HepG2 (cell line): Measurements from ENCODE around the gene CACNA2D1. TPM values are rescaled to one million over a fixed set of nuclear protein-coding genes. Genes with fewer than 3 reads are reported as not detected.

ENCODE experiments used
- ATAC-seq: fragments of 200-7000 bp; cut with Tn5 transposase; 3 replicates; pipeline ENCODE4 v1.9.1; 2020; ENCODE audit warnings: mild to moderate bottlenecking, moderate library complexity
- BruUV-seq: library from RNA; stranded (reverse); fragments of 400-500 nt; replicated peaks from 2 replicates; lab custom pipeline; 2021; lab: Mats Ljungman, UMichigan
- CTCF ChIA-PET: fragments of 300-600 bp; formaldehyde crosslinking; extraction: SDS; loops from one replicate; lab custom pipeline; 2021; ENCODE audit warnings: low total read pairs, inconsistent platforms, low intra/inter-chr PET ratio; lab: Yijun Ruan, JAX
- POLR2A ChIA-PET: fragments of 350-600 bp; sonication (Branson Sonifier 250); formaldehyde crosslinking; loops from one replicate; lab custom pipeline; 2020; ENCODE audit warnings: antibody characterized with exemption, inconsistent platforms; lab: Yijun Ruan, JAX
- DNase-seq: peaks from one replicate; pipeline ENCODE4 v3.0.0-alpha.2; 2015; ENCODE audit warnings: low spot score
- FAIRE-seq: peaks from 3 replicates; lab custom pipeline; 2011; peaks lifted over from hg19 to GRCh38; lab: Jason Lieb, UNC
- H2AFZ ChIP-seq: one replicate; pipeline ENCODE4 v1.6.1; 2011; ENCODE audit warnings: low read length, inconsistent platforms
- H3K27ac ChIP-seq: fragments of 300-600 bp; 3 replicates; pipeline ENCODE4 v1.8.0; 2011; ENCODE audit warnings: mixed run types, mild to moderate bottlenecking, mixed read lengths, low read length, inconsistent platforms; ENCODE audit not compliant: insufficient read depth; ENCODE audit errors: extremely low read length
- H3K27me3 ChIP-seq, 2 experiments: fragments of 200-600 bp in 1 of 2; 2 replicates in 1 of 2; 3 replicates in 1 of 2; pipeline versions ENCODE4 v1.6.0 to v1.8.0; 2011; ENCODE audit warnings: low read length in 2 of 2, mild to moderate bottlenecking in 2 of 2, moderate library complexity in 2 of 2, inconsistent platforms in 1 of 2; ENCODE audit not compliant: insufficient read depth in 2 of 2, control insufficient read depth in 1 of 2
- H3K36me3 ChIP-seq, 2 experiments: fragments of 200-600 bp in 1 of 2; replicated peaks in 1 of 2; 2 replicates in 1 of 2; 3 replicates in 1 of 2; pipeline versions ENCODE4 v1.5.1 to v1.8.0; 2011; ENCODE audit warnings: low read length in 2 of 2, inconsistent platforms in 1 of 2; ENCODE audit not compliant: insufficient read depth in 2 of 2, control insufficient read depth in 1 of 2
- H3K4me1 ChIP-seq: 2 replicates; pipeline ENCODE4 v1.5.1; 2012; ENCODE audit warnings: low read length, inconsistent platforms; ENCODE audit not compliant: insufficient read depth
- H3K4me2 ChIP-seq: 2 replicates; pipeline ENCODE4 v1.6.0; 2011; ENCODE audit warnings: low read depth, low read length, inconsistent platforms
- H3K4me3 ChIP-seq, 3 experiments: fragments of 200-600 bp in 1 of 3; sonication (generic), shearing (Covaris generic) in 1 of 3; replicated peaks in 1 of 3; 2 replicates each; pipeline ENCODE4 v1.5.1; 2011 to 2016; ENCODE audit warnings: low read length in 3 of 3, inconsistent platforms in 2 of 3, low read depth in 2 of 3, mild to moderate bottlenecking in 2 of 3, control low read depth in 1 of 3, mixed read lengths in 1 of 3; ENCODE audit not compliant: insufficient read depth in 1 of 3
- H3K79me2 ChIP-seq: one replicate; pipeline ENCODE4 v1.6.1; 2011; ENCODE audit warnings: low read length, inconsistent platforms; ENCODE audit not compliant: insufficient read depth
- H3K9ac ChIP-seq: 2 replicates; pipeline ENCODE4 v1.6.0; 2011; ENCODE audit warnings: mild to moderate bottlenecking, low read depth, low read length, inconsistent platforms; ENCODE audit not compliant: insufficient read depth
- H3K9me3 ChIP-seq: 2 replicates; pipeline ENCODE4 v1.5.1; 2012; ENCODE audit warnings: mild to moderate bottlenecking, low read length
- H4K20me1 ChIP-seq: 2 replicates; pipeline ENCODE4 v1.6.0; 2011; ENCODE audit warnings: inconsistent platforms, mild to moderate bottlenecking, low read length, moderate library complexity; ENCODE audit not compliant: insufficient read depth
- CHCHD3 ChIP-seq: sonication (generic); formaldehyde crosslinking; IDR thresholded peaks from 2 replicates; pipeline ENCODE4 v1.8.0; 2022; ENCODE audit warnings: mild to moderate bottlenecking, missing genetic modification reagents, moderate library complexity
- DR1 ChIP-seq: sonication (generic); formaldehyde crosslinking; IDR thresholded peaks from 2 replicates; pipeline ENCODE4 v1.8.0; 2021; ENCODE audit warnings: mild to moderate bottlenecking, missing genetic modification reagents, inconsistent platforms
- EED ChIP-seq: sonication (generic); formaldehyde crosslinking; IDR thresholded peaks from 2 replicates; pipeline ENCODE4 v1.5.0; 2020; ENCODE audit warnings: mild to moderate bottlenecking, missing genetic modification reagents
- IKZF1 ChIP-seq: fragments of 450-650 bp; IDR thresholded peaks from 2 replicates; pipeline ENCODE4 v1.7.1; 2016
- NR2F6 ChIP-seq, 2 experiments: IDR thresholded peaks; 2 replicates each; pipeline ENCODE4 v1.6.1; 2016; ENCODE audit warnings: antibody characterized with exemption in 1 of 2, mild to moderate bottlenecking in 1 of 2
- RELA ChIP-seq: sonication (generic); formaldehyde crosslinking; IDR thresholded peaks from 2 replicates; pipeline ENCODE4 v1.4.0; 2020; ENCODE audit warnings: missing genetic modification reagents
- SOX6 ChIP-seq, 2 experiments: fragments of 450-650 bp in 1 of 2; sonication (generic) in 1 of 2; formaldehyde crosslinking in 1 of 2; IDR thresholded peaks; 2 replicates each; pipeline versions ENCODE4 v1.4.0 to v1.6.1; 2017 to 2020; ENCODE audit warnings: antibody characterized with exemption in 1 of 2, mild to moderate bottlenecking in 1 of 2, missing genetic modification reagents in 1 of 2
- WGBS: methylation state at CpG from one replicate; pipeline ENCODE4 v1.1.6; 2017; ENCODE audit warnings: low lambda C conversion rate; 5-methylcytosine and 5-hydroxymethylcytosine counted together
- in situ Hi-C: cut with HindIII; loops from 2 replicates; pipeline ENCODE4 v1.10.0; 2017; ENCODE audit warnings: low pct_unique_long_range_greater_than_20kb; ENCODE audit not compliant: extremely low pct_ligation_motif_present
- intact Hi-C: fragments of 100-400 bp; cut with micrococcal nuclease; formaldehyde crosslinking; loops from one replicate; pipeline ENCODE4 v1.10.0; 2022; ENCODE audit not compliant: unreplicated experiment
- polyA plus RNA-seq, 8 experiments: library from polyadenylated mRNA; depleted of rRNA in 3 of 8; stranded (reverse) in 7 of 8; unstranded in 1 of 8; fragments of >200 nt; fragmentation: Illumina TruSeq in 4 of 8; extraction: Trizol in 4 of 8; gene quantifications; 2 replicates each; pipeline versions ENCODE4 v1.2.1 to v1.2.3, GENCODE V29; 2011 to 2016; ENCODE audit warnings: low read depth in 4 of 8, missing spikeins in 1 of 8, mixed read lengths in 1 of 8; ENCODE audit not compliant: insufficient read depth in 1 of 8
- total RNA-seq, 5 experiments: library from RNA; depleted of rRNA; stranded (reverse); fragments of >200 nt; fragmentation: Illumina TruSeq; extraction: Trizol; gene quantifications; 2 replicates each; pipeline ENCODE4 v1.2.3, GENCODE V29; 2016; ENCODE audit warnings: low read depth in 1 of 5
- TF ChIP-seq, protein P1 (sequence below): sonication (generic); formaldehyde crosslinking; IDR thresholded peaks from 2 replicates; pipeline ENCODE4 v1.4.0; 2020; ENCODE audit warnings: missing genetic modification reagents, mild to moderate bottlenecking, borderline replicate concordance

CACNA2D1 gene
- total and polyA plus RNA-seq, 2 of the 13 experiments (the other 11 are each of a cell fraction or from before 2014, with no cell fraction given): not detected

DNA sequence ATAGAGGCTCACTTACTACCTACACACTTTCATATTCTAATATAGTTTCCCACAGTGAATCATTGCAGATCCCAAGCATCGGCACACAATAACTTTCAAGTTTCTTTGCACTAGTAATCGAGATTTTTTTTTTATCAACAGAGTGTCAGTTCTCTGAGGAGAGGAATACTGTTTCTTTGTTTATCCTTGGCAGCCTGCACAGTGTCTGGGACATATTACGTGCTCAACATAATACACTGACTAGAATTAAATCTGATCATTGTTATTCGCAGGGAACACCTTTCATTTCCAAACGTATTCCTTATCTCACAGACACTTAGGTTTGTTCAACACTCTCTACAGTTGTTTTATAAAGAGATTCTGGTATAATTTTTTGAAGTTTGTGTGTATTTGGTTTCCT lies 95.3 kb downstream of the CACNA2D1 start (continued):
- TF ChIP-seq DR1 (no peak), NR2F6 (IDR thresholded peaks at IDR 0.05) (no peak), NR2F6 (CRISPR knock-in tag; IDR thresholded peaks at IDR 0.05) (no peak)

DNA sequence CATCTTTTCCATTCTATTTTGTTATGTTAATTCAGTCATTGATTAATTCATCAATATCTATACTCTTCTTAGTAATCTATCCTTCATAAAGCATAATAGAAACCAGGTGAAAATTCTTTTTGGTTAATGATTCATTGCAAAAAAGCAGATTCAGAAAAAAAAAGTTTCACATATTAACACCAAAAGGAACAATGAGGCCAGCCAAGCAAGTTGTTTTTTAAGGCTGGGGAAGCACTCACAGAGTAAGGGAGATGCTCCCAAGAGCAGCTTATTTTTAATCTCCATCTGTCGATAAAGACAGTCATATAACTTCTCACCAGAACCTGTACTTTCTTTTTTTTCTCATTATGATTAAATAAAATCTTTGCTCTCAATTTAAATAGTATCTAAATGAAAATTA lies 95.8 kb downstream of the CACNA2D1 start:
- no peaks in the 10 kb centered on the region for H3K36me3 ChIP-seq
- TF ChIP-seq EED (CRISPR knock-in tag): no peak
- TF ChIP-seq SOX6 (IDR thresholded peaks at IDR 0.05): no peak
- TF ChIP-seq SOX6 (CRISPR knock-in tag; IDR thresholded peaks at IDR 0.05): no peak
- TF ChIP-seq, protein P1, sequence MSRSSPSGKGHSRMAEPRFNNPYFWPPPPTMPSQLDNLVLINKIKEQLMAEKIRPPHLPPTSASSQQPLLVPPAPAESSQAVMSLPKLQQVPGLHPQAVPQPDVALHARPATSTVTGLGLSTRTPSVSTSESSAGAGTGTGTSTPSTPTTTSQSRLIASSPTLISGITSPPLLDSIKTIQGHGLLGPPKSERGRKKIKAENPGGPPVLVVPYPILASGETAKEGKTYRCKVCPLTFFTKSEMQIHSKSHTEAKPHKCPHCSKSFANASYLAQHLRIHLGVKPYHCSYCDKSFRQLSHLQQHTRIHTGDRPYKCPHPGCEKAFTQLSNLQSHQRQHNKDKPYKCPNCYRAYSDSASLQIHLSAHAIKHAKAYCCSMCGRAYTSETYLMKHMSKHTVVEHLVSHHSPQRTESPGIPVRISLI (CRISPR knock-in tag): no peak
- no peak for TF ChIP-seq CHCHD3 (CRISPR knock-in tag)
- TF ChIP-seq IKZF1: no peak
- TF ChIP-seq RELA (CRISPR knock-in tag): no peak
- ChIA-PET CTCF (no interaction called here), POLR2A (no interaction called here)
- H2AFZ ChIP-seq: no peak overlapping the region
- H3K79me2 ChIP-seq: no peaks in the 10 kb centered on the region
- no peak for ATAC-seq
- intact Hi-C loops (no loop called here), in situ Hi-C loops (no loop called here)
- H3K27ac ChIP-seq: no peak overlapping the region
- BruUV-seq: no TSS peak
- FAIRE-seq: no peak
- no peak overlapping the region for H3K9ac ChIP-seq
- WGBS: 3% methylated on average over 1 of the region's 1 CpG
- H4K20me1 ChIP-seq: no peaks in the 10 kb centered on the region
- H3K27me3 ChIP-seq: no peaks in the 10 kb centered on the region
- DNase-seq: no peak
- no peak overlapping the region for H3K4me3 ChIP-seq
- H3K4me2 ChIP-seq: no peak overlapping the region
- no peaks in the 10 kb centered on the region for H3K4me1 ChIP-seq
- no peaks in the 10 kb centered on the region for H3K9me3 ChIP-seq
